GM18868 (cell line): ENCODE measurements around the gene THUMPD1.
"Not testable (repeated sequence)": the region's sequence is repeated elsewhere in the genome, so short reads cannot be mapped to it uniquely, and the experiment has no call there.

Source experiments
- ATAC-seq: cut with Tn5 transposase; IDR thresholded peaks from one replicate; pipeline ENCODE4 v1.9.1; 2021; ENCODE audit warnings: mild to moderate bottlenecking, moderate library complexity; ENCODE audit not compliant: unreplicated experiment

THUMPD1 gene

DNA sequence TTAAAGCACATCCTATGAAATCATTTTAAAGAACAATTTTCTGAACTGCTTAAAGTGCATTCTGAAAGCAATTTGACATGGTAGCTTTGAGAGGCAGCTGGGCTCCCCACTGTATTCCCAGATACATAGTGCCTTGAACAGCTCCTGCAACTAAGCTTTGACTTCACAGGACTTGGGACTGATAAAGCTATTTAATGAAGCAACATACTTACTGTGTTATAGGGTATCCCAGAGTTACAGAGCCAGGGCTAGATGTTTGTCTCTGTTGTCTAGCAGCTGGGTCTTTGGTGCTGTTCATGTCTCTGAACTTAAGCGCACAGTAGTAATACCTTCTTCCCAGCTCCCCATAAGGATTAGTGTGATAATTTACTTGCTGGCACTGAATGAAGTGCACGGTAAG lies 45.0 kb downstream of the THUMPD1 start:
- no peak for ATAC-seq

DNA sequence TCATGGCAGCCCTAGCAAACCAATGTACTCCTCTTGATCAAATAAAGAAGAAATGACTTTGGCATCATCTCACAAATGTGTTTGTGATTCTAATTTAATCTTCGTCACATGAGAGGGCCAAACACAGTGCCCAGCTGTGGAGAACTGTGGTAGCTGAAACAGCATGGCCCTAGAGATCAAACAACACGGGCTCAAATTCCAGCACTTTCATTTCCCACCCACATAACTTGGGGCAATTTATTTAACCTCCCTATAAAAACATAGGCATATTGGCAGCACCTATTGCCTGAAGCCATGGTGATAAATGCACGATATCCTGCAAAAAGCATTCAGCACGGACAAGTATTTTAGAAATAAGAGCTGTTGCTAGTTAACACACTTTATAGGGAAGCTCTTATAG lies 46.6 kb downstream of the THUMPD1 start:
- no peak for ATAC-seq

- ATAC-seq: not testable (repeated sequence)
Observed at GRCh38 chr16:20694096-20694495, 47.5 kb downstream of the THUMPD1 start.

- no peak for ATAC-seq
Observed at GRCh38 chr16:20689668-20690067, 52.0 kb downstream of the THUMPD1 start.

- ATAC-seq: no peak
Observed at GRCh38 chr16:20683812-20684211, 57.8 kb downstream of the THUMPD1 start.
